Superior temporal gyrus (tissue), 1 donor: Measurements from ENCODE around the gene TEX35.

Experiments used
- DNase-seq: peaks from one replicate; pipeline ENCODE4 v3.0.0-alpha.2; 2016; ENCODE audit errors: extremely low spot score

The TEX35 gene

DNA sequence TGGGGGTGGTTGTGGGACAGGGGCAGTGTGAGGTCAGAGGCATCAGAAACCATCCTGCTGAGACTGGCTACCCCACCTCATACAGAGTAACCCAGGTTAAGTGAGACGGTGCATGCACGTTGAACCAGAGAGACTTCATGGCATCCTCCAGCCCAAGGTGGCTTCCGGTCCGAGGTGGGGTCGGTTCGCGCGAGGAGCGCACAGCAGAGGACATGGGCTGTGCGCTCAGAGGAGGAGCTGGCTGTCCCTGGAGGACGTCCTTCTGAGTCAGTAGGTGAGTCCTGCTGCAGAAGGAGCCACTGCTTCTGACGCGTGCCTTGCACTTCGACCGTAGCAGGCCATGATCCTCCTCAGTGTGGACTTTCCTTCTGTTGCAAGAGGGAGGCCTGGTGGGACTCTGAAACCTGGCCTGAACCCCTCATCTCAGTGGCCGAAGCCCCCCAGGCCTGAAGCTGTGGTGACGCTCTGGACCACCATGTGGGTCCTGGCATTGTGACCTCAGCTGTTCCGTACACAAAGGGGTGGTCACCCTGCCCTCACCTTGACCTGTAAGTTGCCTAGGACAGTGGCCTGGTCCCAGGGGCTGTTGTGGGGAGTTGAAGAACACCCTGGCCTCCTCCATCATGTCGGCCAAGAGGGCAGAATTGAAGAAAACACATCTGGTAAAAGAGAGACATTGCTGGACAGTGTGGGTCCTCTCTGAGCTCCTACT is at the start of gene TEX35:
TEX35 (plus strand) TSS at position 544 of the 712 bp plus-strand sequence; CDS start at position 624, 80 bp downstream.
- DNase-seq = no peak

DNA sequence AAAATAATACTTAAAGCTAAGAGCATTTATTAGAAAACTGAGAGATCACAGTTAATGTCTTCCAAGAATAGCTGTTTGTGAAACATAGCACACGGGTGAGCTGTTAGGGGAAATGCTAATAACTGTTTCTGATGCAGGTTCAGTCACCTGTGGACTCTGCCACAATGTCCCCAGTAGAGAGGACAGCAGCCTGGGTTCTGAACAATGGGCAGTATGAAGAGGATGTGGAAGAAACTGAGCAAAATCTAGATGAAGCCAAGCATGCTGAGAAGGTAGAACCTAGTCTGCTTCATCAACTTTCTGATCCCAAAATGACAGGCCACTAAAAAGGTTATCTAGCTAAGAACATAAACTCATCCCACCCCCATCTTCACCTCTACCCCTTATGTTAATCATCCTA is 48.8 kb upstream of the TEX35 start:
- DNase-seq = no peak

DNA sequence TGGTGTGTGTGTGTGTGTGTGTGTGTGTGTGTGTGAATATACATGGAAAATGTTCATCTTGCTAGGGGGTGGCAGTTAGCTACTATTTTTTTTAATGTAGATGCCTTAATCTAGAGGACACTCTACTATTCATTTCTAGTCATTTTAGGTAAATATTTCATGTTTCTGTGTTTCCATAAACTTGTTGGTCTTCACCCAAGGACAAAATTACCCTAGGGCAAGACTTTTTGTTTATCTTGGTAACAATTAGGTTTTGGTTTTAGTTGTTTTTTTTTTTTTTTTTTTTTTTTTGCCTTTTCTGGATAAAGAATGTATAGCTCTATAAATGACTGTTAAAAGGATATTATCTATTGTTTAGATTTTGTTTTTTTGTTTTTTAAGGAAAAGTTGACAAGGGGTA is 48.3 kb upstream of the TEX35 start:
- DNase-seq = no peak

DNA sequence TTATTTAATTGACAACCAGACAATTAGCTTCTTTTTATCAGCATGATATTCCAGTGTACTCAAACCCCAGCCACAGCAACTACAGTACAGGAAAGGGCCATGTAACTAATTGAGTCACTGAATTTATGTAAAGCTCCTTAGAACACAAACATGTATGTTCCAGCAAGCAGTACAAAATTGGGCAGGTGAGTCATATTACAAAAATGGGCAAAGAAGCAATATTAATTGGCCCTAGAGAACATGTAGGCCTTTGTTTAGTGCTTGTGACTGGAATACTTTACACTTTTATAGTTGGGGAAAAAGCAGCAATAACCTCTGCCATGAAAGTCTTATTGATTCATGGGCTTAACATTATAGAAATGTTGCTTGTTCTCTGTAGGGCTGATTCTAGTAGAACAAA is 47.9 kb upstream of the TEX35 start:
- DNase-seq = no peak

DNA sequence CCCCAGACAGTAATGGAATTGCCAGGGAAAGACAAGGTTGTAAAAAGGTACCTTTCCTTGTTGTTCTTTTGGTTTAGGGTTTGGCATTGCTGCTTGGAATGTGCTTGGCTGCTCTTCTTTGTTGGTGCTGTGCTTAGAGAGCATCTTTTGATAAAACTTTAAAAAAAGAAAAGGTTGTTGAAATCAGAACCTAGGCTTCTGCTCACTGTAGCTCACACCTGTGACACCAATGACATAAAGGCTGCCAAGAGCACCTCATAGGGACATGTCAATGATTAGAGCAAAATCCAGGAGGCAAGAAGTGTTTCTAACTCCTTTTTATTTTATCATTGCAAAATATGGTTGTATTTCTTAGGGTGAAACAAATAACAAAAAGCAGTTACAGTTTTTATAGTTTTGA is 45.1 kb upstream of the TEX35 start:
- no peak for DNase-seq

DNA sequence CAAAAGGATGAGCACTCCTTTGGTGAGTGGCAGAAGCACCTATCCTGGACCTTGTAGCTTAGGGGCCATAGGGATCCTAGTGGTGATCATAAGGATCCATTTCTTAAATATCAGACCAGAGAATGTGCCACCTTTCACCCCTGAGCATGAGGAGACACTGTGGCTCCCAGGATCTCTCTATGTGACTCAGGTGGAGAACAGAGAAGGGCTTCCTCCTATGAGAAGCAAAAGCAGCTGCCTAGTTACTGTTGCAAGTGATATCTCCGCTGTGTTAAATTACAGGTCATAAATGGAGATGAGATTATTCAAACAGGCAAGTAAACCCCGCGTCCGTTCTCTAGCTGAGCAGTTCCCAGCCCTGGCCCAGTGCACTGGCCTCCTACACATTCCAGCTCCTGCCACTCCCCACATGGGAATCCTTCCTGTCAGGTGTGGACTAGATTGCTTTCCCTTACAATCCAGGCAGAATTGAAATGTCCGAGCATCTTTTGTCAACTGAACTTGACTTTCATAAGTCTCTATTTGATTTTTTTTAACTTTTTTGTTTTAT is 42.4 kb upstream of the TEX35 start:
- no peak for DNase-seq

DNA sequence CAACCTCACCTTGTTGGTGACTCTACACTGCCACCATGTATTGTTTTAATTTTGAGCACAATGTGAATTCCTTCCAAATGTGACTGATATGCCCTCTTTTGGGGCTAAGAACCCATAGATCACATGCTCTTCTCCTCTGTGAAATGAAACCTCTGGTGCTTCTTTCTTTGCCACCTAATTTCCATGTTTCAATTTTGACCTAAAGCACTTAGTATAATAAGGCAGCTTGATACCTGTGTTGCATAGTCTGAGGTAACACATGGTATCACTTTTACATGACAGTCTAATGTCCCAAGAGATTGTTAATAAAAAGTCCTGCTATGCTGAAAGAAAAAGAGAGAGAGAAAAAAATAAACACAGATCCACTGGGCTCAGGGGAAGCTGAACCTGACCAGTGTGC is 40.4 kb upstream of the TEX35 start:
- no peak for DNase-seq

DNA sequence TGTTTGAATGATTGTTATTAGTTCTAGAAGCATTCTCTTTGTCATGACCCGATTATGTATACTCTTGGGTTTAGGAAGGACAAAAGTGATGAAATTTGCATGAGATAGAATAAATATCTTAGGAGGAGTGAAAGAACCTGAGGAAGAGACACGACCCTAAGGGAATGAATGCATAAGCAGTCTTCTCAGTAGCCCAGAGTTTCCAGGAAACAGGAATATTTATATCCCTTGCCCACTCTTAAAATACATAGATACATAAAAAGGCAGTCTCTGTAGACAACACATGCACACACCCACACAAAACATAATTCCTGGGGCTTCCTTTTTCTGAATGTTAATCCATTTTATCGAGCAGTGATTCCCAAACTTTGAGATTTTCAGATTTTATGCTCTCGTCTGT is 35.5 kb upstream of the TEX35 start:
- no peak for DNase-seq

DNA sequence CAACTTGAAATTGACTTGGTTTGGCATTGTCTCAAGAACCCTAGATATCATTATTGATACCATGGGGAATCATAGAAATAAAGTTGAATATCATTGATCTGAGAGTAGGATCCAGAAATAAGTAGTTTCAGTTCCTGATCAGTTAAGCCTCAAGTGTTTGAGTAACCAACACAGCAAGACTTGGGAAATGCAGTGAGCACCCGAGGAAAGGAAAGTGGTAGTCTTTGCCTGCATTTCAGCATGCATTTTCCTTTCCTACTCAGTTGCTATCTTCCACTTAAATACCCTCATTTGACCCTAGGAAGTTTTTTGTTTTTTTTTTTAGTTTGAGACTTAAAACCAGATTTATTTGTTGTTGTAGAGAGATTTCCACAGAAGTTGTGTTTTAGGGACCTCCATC is 35.1 kb upstream of the TEX35 start:
- no peak for DNase-seq

DNA sequence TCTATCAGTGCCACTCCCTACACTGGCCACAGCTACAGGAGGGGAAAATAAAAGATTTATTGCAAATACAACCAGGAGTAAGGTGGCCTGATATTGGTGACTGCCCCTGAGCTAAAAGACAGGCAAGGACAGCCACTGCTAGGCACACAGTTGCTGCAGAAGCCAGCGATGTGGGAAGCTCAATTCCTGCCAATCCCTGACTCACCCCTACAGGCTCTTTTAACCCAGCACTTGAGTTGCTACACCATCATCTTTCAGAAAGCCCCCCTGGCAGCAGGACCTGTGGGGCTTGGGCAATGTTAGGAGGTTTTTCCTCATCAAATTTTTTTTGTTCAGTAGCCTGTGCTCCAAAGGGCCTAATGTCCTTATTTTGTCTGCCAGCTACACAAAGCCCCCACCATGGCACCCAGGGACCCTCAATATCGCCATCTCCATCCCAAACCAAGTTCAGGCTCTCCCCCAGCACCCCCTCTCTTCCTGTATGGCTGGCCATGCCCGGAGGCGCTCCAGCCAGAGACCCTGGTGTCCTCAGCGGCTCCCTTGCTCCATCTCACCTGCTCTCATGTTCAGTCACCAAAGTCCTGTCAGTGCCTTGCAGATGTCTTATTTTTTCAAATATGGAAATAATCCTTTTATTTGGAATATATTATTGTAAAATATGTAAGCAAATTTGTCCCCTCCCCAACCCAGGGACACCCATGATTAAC is 29.5 kb upstream of the TEX35 start:
- DNase-seq = no peak

DNA sequence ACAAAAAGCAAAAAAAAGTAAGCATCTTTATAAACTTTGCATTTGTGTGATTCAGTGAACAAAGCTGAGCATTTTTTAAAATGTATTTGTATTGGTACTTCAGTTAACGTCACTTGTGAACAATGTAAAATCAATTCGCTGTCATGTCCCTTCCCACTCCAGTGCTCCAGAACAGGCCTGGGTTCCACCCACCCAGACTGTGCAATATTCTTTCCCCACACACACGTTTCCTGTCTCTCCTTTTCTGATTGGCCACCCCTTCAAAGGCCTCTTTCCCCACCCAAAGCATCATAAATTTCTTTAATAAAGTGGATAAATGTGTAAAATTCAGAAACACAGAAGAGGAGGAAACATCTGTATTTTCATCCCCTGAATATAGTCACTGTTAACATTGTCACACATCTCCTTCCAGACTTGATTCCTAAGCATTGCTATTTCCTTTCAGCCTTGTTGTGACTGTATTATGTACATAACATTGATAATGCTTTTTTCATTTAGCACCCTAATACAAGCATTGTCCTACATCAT is 28.1 kb upstream of the TEX35 start:
- no peak for DNase-seq

DNA sequence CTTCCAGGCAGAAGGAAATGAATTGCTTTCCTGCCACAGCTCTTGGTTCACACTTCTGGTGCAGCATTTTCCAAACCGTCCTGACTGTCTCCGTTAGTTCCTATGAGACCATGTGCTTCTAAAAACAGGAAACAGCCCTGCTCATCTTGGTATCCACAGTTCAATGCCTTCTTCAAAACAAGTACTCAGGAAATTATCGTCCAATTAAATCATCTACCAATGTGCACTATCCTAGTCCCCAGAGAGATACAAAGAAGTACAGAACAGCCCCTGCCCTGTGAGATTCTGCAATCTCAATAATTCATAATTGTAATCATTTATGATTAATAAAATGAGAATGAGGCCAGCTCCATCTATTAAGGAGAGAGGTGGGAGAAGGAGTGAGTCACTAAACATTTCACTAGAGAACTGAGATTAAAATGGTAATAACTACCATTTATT is 27.3 kb upstream of the TEX35 start:
- no peak for DNase-seq

DNA sequence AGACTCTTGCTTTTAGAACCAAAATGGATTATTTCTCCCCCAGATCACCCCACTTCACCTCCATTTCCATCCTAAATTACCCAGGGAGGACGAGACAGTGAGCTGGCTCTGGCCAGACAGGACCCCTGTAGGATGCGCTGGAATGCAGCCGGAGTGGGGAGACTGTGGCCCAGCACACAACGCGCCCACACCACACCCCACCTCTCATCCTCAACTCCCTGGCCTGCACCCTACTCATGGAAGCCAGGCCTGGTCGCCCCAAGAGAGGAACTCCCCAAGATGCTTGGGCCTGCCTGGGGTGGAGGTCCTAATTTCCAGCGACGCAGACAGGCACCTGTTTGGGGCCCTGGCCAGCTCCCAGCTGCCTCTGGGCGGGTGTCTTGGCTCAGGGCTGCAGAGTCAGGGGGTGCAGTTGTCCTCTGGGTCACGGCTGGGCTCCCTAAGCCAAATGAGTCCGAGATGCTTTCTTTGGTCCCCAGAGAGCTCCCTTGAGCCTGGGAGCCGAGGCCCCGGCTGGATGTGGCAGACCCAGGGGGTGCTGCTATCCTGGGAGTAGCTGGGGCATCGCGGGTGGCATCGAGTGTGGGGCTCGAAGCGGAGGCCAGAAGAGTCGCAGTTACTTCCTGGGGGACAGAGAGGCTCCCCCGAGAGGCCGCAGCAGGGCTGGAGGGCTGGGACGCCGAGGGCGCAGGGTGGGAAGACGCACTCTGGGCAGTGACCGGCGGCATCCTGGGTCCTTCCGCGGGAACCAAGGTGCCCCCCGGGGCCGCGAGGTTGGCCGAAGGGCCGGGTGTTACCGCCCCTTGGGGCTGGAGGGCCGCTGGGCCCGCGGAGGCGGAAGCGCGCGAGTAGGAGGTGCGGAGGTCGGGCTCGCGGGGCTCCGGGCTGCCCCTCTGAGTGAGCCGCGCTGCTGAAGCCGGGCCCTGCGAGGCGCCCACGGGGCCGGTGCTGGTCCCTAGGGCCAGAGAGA is 26.5 kb upstream of the TEX35 start:
- DNase-seq = no peak

DNA sequence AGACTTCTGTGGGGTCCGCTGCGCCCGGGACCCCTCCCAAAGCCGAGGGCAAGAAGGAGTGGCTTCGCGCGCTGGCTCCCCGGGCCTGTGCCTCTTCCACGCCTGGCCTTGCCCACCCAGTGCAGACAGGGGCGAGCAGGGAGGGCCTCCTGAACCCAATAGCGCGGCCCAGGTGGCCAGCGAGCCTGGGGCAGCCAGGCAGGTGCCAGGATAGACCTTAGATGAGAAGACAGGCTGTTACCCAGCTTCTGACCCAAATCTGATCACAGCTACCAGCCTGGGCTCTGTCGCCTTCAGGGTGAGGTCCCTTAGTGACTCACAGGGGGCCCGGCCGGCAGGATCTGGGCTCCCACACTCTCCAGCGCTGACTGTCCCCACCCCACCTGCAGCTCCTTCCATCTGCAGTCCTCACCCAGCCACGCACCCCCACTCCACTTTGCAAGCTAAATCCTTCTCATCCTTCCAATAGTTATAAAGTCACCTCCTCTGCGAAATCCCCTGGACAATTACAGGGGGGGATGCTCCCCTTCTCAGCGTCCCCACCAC is 25.8 kb upstream of the TEX35 start:
- DNase-seq = no peak

DNA sequence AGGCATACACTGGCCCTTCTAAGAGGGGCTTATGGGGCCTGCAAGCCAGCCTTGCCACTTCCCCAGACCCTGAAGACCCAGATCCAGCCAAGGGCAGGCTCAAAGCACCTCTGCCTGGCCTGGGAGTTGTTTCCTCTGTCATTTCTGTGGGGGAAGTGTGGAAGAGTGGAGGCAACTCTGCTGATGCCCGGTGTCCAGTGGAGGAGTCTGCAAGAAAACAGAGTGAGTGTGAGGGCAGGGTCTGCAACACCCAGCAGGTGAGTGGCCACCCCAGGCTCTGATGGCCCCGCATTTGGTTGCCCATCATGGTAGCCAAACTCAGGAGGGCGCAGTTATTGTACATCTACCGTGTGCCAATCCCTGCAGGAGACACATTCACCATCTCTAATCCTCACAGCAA is 24.5 kb upstream of the TEX35 start:
- DNase-seq = no peak

DNA sequence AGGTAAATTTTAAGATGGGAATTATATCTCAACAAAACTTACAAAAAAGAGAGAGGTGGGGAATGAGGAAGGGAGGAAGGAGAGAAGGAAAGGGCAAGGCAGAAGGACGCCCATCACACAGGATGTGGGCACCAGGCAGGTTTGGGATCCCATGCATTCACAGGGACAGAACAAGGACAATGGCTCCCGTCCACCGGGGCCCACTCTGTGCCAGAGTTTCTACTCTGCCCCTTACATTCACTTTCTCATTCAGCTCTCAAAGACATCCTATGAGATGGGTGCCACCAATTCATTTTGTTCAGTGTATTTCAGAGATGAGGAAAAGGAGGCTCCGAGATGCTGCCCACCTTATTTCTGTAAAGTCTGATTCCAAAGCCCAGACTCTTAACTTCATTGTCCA is 23.5 kb upstream of the TEX35 start:
- no peak for DNase-seq

DNA sequence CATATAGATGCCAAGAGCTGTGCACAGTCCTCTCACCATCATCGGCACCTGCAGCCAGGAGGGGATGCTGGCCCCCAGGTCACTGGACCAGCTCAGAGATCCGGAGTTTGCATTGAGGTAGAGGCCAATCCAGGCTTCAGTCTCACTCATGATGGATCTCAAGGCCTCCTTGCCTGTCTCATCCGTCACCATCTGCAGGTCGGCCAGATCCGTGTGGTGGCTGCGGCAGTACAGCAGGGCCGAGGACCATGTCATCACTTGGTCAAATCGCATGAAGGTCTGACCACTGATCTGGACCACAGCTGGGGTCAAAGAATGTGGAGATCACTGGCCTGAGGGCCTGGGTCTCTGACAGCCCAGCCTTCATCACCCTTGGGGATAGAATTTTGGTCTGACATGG is 22.8 kb upstream of the TEX35 start:
- no peak for DNase-seq

DNA sequence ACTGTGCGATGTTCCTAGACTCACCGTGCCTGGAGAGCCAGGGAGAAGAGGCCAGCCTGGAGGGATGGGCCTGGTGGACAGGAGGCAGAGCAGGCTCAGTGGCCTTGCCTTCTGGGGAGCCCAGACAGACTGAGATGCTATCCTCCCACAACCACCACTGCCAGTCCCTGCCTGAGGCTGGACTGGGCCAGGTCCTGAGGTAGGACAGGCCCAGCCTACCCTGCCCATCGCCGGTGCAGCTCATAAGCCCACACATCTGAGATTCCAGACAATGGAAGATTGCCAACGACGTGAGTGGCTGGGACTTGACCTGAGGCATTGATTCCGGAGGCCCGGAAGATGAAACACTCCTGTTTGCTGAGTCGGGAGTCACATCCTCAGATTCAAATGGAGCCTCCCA is 21.9 kb upstream of the TEX35 start:
- no peak for DNase-seq

DNA sequence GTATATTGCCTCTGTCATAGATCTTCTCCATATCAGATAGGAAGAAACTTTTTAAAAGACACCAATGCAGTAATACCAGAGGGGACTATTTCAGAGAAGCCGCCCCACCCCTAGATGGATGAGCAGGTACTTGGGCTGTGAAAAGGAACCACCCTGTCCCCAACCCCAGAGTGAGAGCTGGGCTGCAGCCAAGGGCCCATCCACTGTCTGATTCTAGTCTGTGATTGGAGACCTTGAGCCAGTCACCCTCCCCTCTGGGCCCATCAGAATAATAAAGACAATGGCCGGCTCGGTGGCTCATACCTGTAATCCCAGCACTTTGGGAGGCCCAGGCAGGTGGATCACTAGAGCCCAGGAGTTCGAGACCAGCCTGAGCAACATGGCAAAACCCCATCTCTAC is 21.2 kb upstream of the TEX35 start:
- no peak for DNase-seq

DNA sequence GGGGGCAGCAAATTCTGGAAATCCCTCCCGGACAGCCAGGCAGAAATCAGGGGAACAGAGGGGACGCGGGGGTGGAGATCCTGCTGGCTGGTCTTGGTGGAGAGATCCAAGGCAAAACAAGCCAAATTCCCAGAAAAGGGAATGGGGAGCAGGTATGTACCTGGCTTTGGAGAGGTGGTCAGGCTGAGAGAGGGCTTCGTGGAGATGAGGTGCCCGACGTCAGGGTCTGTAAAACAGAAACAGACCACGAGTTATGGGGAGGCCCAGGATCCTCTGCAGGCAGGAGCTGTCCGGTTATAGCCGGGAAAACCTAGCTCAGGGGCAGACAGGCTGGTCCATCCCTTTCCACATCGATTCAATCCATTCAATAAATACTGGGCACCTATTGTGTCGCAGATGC is 20.6 kb upstream of the TEX35 start:
- no peak for DNase-seq

DNA sequence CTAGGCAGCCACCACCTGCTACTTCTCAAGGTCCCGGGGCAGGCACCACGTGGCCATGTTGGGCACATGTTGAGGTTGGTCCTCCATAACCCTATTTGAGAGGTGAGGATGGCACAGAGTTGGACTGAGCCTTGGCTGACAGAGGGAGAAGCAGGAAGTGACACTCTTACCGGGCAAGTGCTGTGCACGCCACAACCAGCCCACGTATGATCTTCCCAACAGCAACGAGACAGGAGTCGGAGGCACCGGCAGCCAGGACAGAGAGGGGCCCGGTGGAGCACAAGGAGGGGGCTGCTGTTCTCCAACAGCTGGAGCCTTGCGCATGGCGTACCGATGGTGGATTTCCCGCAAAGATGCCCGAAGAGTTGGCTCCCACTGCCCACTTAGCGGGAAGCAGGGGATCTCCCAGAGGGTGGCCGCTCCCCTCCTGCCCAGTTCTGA is 19.6 kb upstream of the TEX35 start:
- no peak for DNase-seq

DNA sequence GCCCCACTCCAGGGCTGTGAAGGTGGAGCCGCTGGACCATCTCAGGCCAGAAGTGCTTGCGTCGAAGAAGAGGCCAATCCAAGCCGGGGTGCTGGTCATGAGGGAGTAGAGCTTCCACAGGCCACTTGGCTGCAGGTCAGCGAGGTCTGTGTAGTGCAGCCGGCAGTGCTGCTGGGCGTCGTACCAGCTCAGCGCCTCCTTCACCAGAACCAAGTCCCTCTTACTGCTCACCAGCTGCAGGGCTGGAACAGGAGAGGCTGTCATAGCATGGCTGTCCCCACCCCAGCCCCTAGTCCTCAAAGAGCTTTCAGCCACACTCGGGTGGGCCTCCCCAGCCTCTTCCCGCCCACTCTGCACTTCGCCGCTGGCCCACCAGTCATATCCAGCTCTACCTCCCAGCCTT is 18.3 kb upstream of the TEX35 start:
- DNase-seq = no peak
